ENCODE data around the gene INPP5E.
A peak's percentile ranks its signal among the peaks of the same experiment; 100 is the strongest.
"Not testable (repeated sequence)": the region's sequence is repeated elsewhere in the genome, so short reads cannot be mapped to it uniquely, and the experiment has no call there.

INPP5E gene

GRCh38 chr9:136429683-136430491 lies 9.8 kb downstream of the INPP5E start:
- no peak for DNase-seq (ENCODE audit: low read depth in 2 of 2, low spot score in 1 of 2)

DNA sequence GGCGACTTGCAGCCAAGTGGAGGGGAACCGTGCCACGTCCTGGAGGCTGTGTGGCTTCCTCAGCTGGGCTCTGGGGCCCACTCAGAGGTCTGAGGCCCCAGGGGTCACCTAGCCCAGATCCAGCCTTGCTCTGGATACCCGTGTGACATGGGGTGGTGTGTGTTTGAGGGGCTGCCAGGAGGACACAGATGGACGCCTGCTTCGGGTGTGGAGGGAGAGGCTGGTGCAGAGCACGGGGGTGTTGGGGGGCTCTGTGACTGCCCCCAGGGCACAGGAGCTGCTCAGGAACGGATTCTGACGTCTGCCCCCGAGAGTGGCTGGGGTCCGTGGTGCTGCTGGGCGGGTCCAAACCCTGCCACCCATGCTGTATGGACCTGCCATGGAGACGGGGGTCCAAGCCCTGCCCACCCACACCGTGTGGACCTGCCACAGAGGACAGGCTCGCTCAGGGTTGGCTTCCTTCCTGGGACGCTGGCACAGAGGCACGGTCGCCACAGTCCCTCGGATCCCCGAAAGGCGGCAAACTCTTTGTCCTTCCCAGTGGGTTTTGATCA lies 10.5 kb downstream of the INPP5E start:
- no peak for DNase-seq (ENCODE audit: low read depth in 2 of 2, low spot score in 1 of 2)

GRCh38 chr9:136426787-136427186 lies 12.9 kb downstream of the INPP5E start:
- no peak for DNase-seq (ENCODE audit: low read depth in 2 of 2, low spot score in 1 of 2)

- not testable (repeated sequence) for DNase-seq (ENCODE audit: low read depth in 2 of 2, low spot score in 1 of 2)
Observed at GRCh38 chr9:136425367-136425766, 14.3 kb downstream of the INPP5E start.

DNA sequence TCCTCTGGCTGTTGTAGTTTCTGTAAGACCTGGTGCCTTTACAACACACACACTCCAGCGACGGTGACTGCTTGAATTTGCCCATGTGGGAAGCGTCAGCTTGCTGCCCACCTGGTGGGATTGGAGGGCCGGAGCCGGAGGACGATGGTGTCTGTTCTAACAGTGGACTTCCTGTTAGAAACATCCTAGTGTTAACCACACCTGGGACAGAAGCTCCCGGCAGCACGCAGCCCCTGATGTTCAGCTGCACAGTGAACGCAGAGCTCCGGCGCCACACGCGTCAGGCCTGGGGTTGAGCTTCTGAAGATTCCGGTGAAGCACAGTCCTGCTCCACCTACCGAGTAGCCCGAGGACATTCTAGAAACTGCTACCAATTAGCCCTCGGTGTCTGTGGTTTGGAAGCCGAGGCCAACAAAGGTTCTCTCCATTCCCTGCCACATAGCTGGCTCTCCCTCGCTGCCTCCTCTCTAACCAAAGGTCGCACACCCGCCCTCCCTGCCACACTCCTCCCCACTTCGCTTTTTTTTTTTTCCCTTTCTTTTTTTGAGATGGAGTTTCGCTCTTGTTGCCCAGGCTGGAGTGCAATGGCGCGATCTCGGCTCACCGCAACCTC lies 14.8 kb downstream of the INPP5E start:
- DNase-seq (ENCODE audit: low read depth in 2 of 2, low spot score in 1 of 2) = no peak

GRCh38 chr9:136423432-136424146 lies 16.1 kb downstream of the INPP5E start:
- DNase-seq (ENCODE audit: low read depth in 2 of 2, low spot score in 1 of 2) = no peak

- no peak for DNase-seq (ENCODE audit: low read depth in 2 of 2, low spot score in 1 of 2)
Observed at GRCh38 chr9:136422876-136423275, 16.8 kb downstream of the INPP5E start.

DNA sequence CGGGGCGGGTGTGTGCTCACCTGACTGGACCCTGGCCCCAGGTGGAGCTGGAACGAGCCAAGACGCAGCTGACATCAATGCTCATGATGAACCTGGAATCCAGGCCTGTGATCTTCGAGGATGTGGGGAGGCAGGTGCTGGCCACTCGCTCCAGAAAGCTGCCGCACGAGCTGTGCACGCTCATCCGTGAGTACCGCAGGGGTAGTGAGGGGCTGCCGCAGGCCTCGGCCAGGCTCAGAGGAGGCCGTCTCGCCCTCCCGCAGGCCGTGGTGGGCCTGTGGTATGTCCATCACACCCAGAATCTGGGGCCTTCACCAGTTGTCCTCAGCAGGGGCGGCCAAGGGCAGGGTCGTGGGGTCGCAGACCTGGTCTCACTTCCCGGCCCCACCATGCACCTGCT lies 17.9 kb downstream of the INPP5E start:
- no peak for DNase-seq (ENCODE audit: low read depth in 2 of 2, low spot score in 1 of 2)

- no peak for DNase-seq (ENCODE audit: low read depth in 2 of 2, low spot score in 1 of 2)
Observed at GRCh38 chr9:136419092-136419420, 20.6 kb downstream of the INPP5E start.

- DNase-seq (ENCODE audit: low read depth in 2 of 2, low spot score in 1 of 2) = no peak
Observed at GRCh38 chr9:136418182-136419091, 21.2 kb downstream of the INPP5E start.

DNA sequence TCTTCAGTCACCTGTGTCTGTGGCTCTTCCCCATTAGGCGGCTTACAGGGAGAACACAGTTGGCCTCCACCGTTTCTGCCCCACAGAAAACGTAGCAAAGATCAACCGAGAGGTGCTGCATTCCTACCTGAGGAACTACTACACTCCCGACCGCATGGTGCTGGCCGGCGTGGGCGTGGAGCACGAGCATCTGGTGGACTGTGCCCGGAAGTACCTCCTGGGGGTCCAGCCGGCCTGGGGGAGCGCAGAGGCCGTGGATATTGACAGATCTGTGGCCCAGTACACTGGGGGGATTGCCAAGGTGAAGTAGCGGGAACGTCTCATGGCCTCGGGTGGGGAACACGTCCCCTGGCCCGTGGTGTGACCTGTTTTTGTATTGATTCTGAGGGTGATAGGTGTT lies 22.7 kb downstream of the INPP5E start:
- no peak for DNase-seq (ENCODE audit: low read depth in 2 of 2, low spot score in 1 of 2)

- DNase-seq (ENCODE audit: low read depth in 2 of 2, low spot score in 1 of 2) = no peak
Observed at GRCh38 chr9:136416427-136416826, 23.2 kb downstream of the INPP5E start.

GRCh38 chr9:136412962-136413361 lies 26.7 kb downstream of the INPP5E start:
- DNase-seq (ENCODE audit: low read depth in 2 of 2, low spot score in 1 of 2) = no peak

- DNase-seq (ENCODE audit: low read depth in 2 of 2, low spot score in 1 of 2) = no peak
Observed at GRCh38 chr9:136411378-136411777, 28.3 kb downstream of the INPP5E start.

DNA sequence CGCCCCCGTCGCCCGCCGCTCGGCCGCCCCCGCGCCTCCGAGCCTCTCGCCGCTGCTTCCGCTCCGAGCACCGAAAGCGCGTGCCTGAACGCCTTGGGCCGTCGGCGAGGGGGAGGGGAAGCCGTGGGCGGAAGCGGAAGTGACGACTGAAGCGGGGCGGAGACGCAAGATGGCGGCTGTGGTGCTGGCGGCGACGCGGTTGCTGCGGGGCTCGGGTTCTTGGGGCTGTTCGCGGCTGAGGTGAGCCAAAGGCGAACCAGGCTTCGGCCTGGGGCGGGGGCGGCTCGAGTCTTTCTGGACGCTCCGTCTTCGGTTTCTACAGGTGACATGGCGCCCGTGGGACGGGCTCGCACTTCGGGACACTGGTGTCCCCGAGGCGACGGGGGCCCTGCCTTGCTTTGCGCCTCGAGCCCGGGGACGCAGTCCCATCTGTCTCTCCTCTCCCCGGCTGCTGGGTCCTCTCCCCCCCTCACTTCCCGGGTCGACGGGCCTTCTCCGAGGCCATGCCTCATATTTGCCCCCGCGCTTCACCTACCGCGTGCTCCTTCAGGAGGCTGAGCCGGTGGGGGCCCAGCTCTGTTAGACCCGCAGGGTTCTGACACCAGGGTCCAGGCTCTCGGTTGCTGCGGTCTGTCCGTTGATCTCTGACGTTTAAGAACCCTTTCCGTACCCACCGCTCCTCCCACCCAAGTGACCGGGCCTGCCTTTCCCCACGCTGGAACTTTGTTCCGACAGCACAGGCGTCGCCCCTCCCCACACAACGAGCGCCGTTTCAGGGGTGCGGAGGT lies 29.0 kb downstream of the INPP5E start, which contains the start of the genes ENTR1 and PMPCA:
ENTR1 (minus strand) TSS at position 115 of the 788 bp plus-strand sequence. CDS start 217 bp downstream, outside the sequence.
PMPCA (plus strand) TSS at position 159 of the 788 bp plus-strand sequence; CDS start at position 170, 11 bp downstream.
- peak; percentile 93 to 97 for DNase-seq (ENCODE audit: low read depth in 2 of 2, low spot score in 1 of 2)

DNA sequence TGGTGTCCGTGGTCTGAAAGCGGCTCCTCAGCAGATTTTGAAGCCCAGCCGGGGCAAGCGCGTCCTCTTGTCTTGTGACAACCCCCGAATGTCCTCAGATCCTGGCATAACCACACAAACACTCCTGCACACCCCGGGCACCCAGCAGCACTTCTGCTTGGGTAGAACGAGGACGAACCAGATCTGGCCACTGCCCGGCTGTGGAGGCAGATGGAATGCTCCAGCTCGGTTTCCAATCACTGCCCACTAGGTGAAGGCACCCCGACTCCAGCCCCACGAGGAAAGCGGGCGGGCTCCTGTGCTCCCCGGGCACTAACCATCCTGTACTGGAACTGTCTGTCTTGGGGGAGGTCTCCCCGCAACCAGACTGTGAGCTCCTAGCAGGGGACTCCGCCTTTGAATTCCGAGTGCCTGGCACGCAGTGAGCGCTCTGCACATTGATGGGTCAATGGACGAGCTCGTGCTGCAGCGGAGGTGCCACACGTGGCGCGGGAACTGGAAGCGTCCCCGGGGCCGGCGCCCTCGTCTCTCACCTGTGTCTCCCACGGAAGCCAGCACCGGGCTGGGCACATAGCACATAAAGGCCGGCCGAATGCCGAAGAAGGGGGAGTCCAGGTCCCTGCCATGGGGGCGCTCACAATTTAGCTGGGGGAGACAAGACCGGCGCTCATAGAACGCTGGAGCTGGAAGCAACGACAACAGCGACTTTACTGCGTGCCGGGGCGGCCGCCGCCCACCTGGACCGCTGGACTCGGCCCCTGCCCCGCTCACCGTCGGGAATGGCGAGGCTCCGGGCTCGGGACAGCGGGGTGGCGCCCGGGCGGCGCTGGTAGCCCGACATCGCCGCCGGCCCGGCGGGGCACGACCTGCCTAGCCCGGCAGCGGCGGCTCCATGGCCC lies 29.8 kb downstream of the INPP5E start:
- peak in 1 of 2 donors; percentile 12 for DNase-seq (ENCODE audit: low read depth in 2 of 2, low spot score in 1 of 2)

GRCh38 chr9:136407911-136408310 lies 31.7 kb downstream of the INPP5E start:
- no peak for DNase-seq (ENCODE audit: low read depth in 2 of 2, low spot score in 1 of 2)

GRCh38 chr9:136407061-136407460 lies 32.6 kb downstream of the INPP5E start:
- DNase-seq (ENCODE audit: low read depth in 2 of 2, low spot score in 1 of 2) = not testable (repeated sequence)

GRCh38 chr9:136405904-136406303 lies 33.7 kb downstream of the INPP5E start:
- DNase-seq (ENCODE audit: low read depth in 2 of 2, low spot score in 1 of 2) = not testable (repeated sequence)
